Activated CD8-positive, alpha-beta memory T cell treated with anti-CD3 and anti-CD28 coated beads for 4 hours (primary cell): ENCODE results near the gene SRP68.

Experiments
- DNase-seq, 2 donors: peaks; one replicate each; pipeline ENCODE4 v3.0.0-alpha.2; 2020; ENCODE audit warnings: low read depth in 2 of 2

SRP68 gene

GRCh38 chr17:75998327-75998795 lies 74.0 kb downstream of the SRP68 start:
- DNase-seq, result no peak

- no peak for DNase-seq
These were observed 75.4 kb downstream of the SRP68 start for GRCh38 chr17:75996665-75997590.

- no peak for DNase-seq
These were observed 76.9 kb downstream of the SRP68 start for GRCh38 chr17:75995385-75995925.

- no peak for DNase-seq
These were observed 77.4 kb downstream of the SRP68 start for GRCh38 chr17:75994802-75995370.

GRCh38 chr17:75991396-75991795 lies 80.9 kb downstream of the SRP68 start:
- no peak for DNase-seq
